ENCODE measurements around the gene NVL.

Gene NVL

GRCh38 chr1:224203243-224204016 is 126.5 kb downstream of the NVL start:
- H3K36me3 ChIP-seq (ENCODE audit: insufficient read depth, low read length): no peaks in the 10 kb centered on the region
- no peak overlapping the region for H3K9ac ChIP-seq (ENCODE audit: low read length)
- no peak overlapping the region for H3K4me2 ChIP-seq (ENCODE audit: low read length)
- no peaks in the 10 kb centered on the region for H3K9me2 ChIP-seq (ENCODE audit: low read depth, low read length)
- no peaks in the 10 kb centered on the region for H3F3A ChIP-seq (ENCODE audit: insufficient read depth, low read length)
- H3K4me3 ChIP-seq (ENCODE audit: low read depth, low read length, poor library complexity, severe bottlenecking): no peak overlapping the region
- no peaks in the 10 kb centered on the region for H3K27me3 ChIP-seq (ENCODE audit: insufficient read depth, low read length)
- H2AFZ ChIP-seq (ENCODE audit: low read length): no peak overlapping the region
- H3K27ac ChIP-seq (ENCODE audit: low read depth, low read length, poor library complexity, severe bottlenecking): no peak overlapping the region
- H3K4me1 ChIP-seq (ENCODE audit: insufficient read depth, low read length, severe bottlenecking): peaks cover 13% of the 10 kb centered on the region
- TF ChIP-seq CTCF (IDR thresholded peaks at IDR 0.05; ENCODE audit: low read length): no peak
- no peak for TF ChIP-seq EZH2 (IDR thresholded peaks at IDR 0.05; ENCODE audit: borderline replicate concordance, low read length)
- H4K20me1 ChIP-seq (ENCODE audit: insufficient read depth, low read length): no peaks in the 10 kb centered on the region
- H3K79me2 ChIP-seq (ENCODE audit: insufficient read depth, low read length): no peaks in the 10 kb centered on the region
- no peaks in the 10 kb centered on the region for H3K9me3 ChIP-seq (ENCODE audit: low read length)

- Histone ChIP-seq H3K9me2 (ENCODE audit: low read depth, low read length) (no peaks in the 10 kb centered on the region), H4K20me1 (ENCODE audit: insufficient read depth, low read length) (no peaks in the 10 kb centered on the region), H3K9ac (ENCODE audit: low read length) (no peak overlapping the region), H3K27me3 (ENCODE audit: insufficient read depth, low read length) (no peaks in the 10 kb centered on the region), H3K79me2 (ENCODE audit: insufficient read depth, low read length) (no peaks in the 10 kb centered on the region), H3K27ac (ENCODE audit: low read depth, low read length, poor library complexity, severe bottlenecking) (no peak overlapping the region), H3K36me3 (ENCODE audit: insufficient read depth, low read length) (no peaks in the 10 kb centered on the region), H3K4me2 (ENCODE audit: low read length) (no peak overlapping the region), H3K9me3 (ENCODE audit: low read length) (no peaks in the 10 kb centered on the region), H3F3A (ENCODE audit: insufficient read depth, low read length) (no peaks in the 10 kb centered on the region), H3K4me1 (ENCODE audit: insufficient read depth, low read length, severe bottlenecking) (peaks cover 13% of the 10 kb centered on the region), H2AFZ (ENCODE audit: low read length) (no peak overlapping the region), H3K4me3 (ENCODE audit: low read depth, low read length, poor library complexity, severe bottlenecking) (no peak overlapping the region)
- TF ChIP-seq EZH2 (IDR thresholded peaks at IDR 0.05; ENCODE audit: borderline replicate concordance, low read length): no peak
- TF ChIP-seq CTCF (IDR thresholded peaks at IDR 0.05; ENCODE audit: low read length): no peak
Measured at GRCh38 chr1:224201853-224202252, 128.1 kb downstream of the NVL start.

GRCh38 chr1:224201383-224201782 is 128.6 kb downstream of the NVL start:
- H3K4me1 ChIP-seq (ENCODE audit: insufficient read depth, low read length, severe bottlenecking): peaks cover 13% of the 10 kb centered on the region
- no peak for TF ChIP-seq EZH2 (IDR thresholded peaks at IDR 0.05; ENCODE audit: borderline replicate concordance, low read length)
- no peak for TF ChIP-seq CTCF (IDR thresholded peaks at IDR 0.05; ENCODE audit: low read length)
- H3K4me2 ChIP-seq (ENCODE audit: low read length): no peak overlapping the region
- no peak overlapping the region for H3K9ac ChIP-seq (ENCODE audit: low read length)
- H4K20me1 ChIP-seq (ENCODE audit: insufficient read depth, low read length): no peaks in the 10 kb centered on the region
- no peaks in the 10 kb centered on the region for H3K79me2 ChIP-seq (ENCODE audit: insufficient read depth, low read length)
- H3K4me3 ChIP-seq (ENCODE audit: low read depth, low read length, poor library complexity, severe bottlenecking): no peak overlapping the region
- H3K9me3 ChIP-seq (ENCODE audit: low read length): no peaks in the 10 kb centered on the region
- H3K36me3 ChIP-seq (ENCODE audit: insufficient read depth, low read length): no peaks in the 10 kb centered on the region
- no peaks in the 10 kb centered on the region for H3K27me3 ChIP-seq (ENCODE audit: insufficient read depth, low read length)
- H2AFZ ChIP-seq (ENCODE audit: low read length): no peak overlapping the region
- H3K9me2 ChIP-seq (ENCODE audit: low read depth, low read length): no peaks in the 10 kb centered on the region
- no peaks in the 10 kb centered on the region for H3F3A ChIP-seq (ENCODE audit: insufficient read depth, low read length)
- H3K27ac ChIP-seq (ENCODE audit: low read depth, low read length, poor library complexity, severe bottlenecking): no peak overlapping the region

Measured in OCI-LY1 (cell line).